Pancreas (tissue), 10 donors: ENCODE results near the gene CCNT1. TPM values are rescaled to one million over a fixed set of nuclear protein-coding genes. Genes with fewer than 3 reads are reported as not detected.
"Not testable (repeated sequence)": the region's sequence is repeated elsewhere in the genome, so short reads cannot be mapped to it uniquely, and the experiment has no call there.

Experiments used
- ATAC-seq, 4 donors: fragments of 200-7000 bp; cut with Tn5 transposase; one replicate each; pipeline versions ENCODE4 v1.8.0 to v1.9.1; 2020; ENCODE audit warnings: mild to moderate bottlenecking in 4 of 4, moderate library complexity in 4 of 4
- DNase-seq, 6 donors: peaks; one replicate each; pipeline ENCODE4 v3.0.0-alpha.2; 2020
- FAIRE-seq: peaks from 2 replicates; lab custom pipeline; 2012; peaks lifted over from hg19 to GRCh38; lab: Jason Lieb, UNC
- H3K27ac ChIP-seq, 4 donors: fragments of 200-600 bp; sonication (generic); 1 replicate in 3 of 4; 2 replicates in 1 of 4; pipeline versions ENCODE4 v1.5.0 to v1.8.0; 2020
- H3K27me3 ChIP-seq, 4 donors: fragments of 200-600 bp; one replicate each; pipeline ENCODE4 v1.8.0; 2021
- H3K36me3 ChIP-seq, 3 donors: fragments of 200-600 bp; sonication (generic) in 1 of 3; one replicate each; pipeline versions ENCODE4 v1.5.0 to v1.8.0; 2020 to 2021
- H3K4me1 ChIP-seq, 3 donors: fragments of 200-600 bp; one replicate each; pipeline ENCODE4 v1.8.0; 2021
- H3K4me3 ChIP-seq, 4 donors: fragments of 200-600 bp; sonication (generic) in 2 of 4; one replicate each; pipeline versions ENCODE4 v1.5.0 to v1.8.0; 2020 to 2021
- H3K9me3 ChIP-seq, 4 donors: fragments of 200-600 bp; one replicate each; pipeline ENCODE4 v1.8.0; 2021
- WGBS, 2 donors: extraction: QIAGEN DNeasy Blood & Tissue Kit; methylation state at CpG; one replicate each; pipeline ENCODE4 v1.1.7; 2013; 5-methylcytosine and 5-hydroxymethylcytosine counted together
- intact Hi-C, 3 donors: fragments of 100-400 bp; cut with DNase I; formaldehyde crosslinking; loops; one replicate each; pipeline versions ENCODE4 v1.11.1 to v1.14.2; 2022
- polyA plus RNA-seq, 2 donors: library from polyadenylated mRNA; stranded (reverse); fragments of 200-250 nt; gene quantifications; one replicate each; pipeline ENCODE4 v1.2.3, GENCODE V29; 2013
- total RNA-seq, 6 donors: library from RNA; stranded (reverse); fragmentation: NEBNext Ultra II Directional in 4 of 6; extraction: Animal tissue kit (Norgen Biotek cat#: 25700) in 4 of 6; gene quantifications; one replicate each; pipeline versions ENCODE4 v1.2.1 to v1.2.4, GENCODE V29; 2021 to 2023
- TF ChIP-seq, protein P1 (sequence below), 4 donors: fragments of 200-600 bp; sonication (generic) in 3 of 4; IDR thresholded peaks; one replicate each; pipeline versions ENCODE4 v1.5.0 to v1.8.0; 2021; ENCODE audit warnings: antibody characterized with exemption in 4 of 4
- donor health status: healthy with polysubstance abuse.
- donor health status: DM: no; HTN: no; CAD: no; lungs with moderate emphysema.
- donor health status: DM: no; HTN: no; CAD: no.
- donor health status: control.
- donor health status: control.
- donor health status: Bipolar disorder and iron deficiency.
- donor health status: DM: yes; HTN: yes; CAD: no.
- donor health status: DM: no; HTN: no; CAD: no.
- donor health status: DM: no; HTN: no; CAD: no.
- donor health status: DM: yes; HTN: yes; CAD: no.

The CCNT1 gene
- total and polyA plus RNA-seq, 8 donors: 3.7 to 21.2 (median 16.0) TPM

DNA sequence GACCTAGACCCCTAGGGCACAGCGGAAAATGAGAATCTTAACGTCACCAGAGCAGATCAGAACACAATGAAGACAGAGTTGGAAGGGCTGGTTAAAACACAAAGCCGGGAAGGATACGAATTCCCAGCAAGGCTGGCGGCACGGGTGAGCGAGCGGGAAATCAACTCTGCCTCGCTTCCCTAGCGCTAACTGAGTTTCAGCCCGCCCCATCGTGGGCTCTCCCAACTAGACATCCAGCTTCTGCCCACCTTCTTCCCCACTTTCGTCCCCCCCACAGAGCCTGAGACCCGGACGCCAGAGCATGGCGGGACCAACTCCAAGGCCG, 377 bp downstream of the CCNT1 start:
- no peaks in the 10 kb centered on the region for H3K36me3 ChIP-seq
- H3K27me3 ChIP-seq: no peaks in the 10 kb centered on the region
- TF ChIP-seq, protein P1, sequence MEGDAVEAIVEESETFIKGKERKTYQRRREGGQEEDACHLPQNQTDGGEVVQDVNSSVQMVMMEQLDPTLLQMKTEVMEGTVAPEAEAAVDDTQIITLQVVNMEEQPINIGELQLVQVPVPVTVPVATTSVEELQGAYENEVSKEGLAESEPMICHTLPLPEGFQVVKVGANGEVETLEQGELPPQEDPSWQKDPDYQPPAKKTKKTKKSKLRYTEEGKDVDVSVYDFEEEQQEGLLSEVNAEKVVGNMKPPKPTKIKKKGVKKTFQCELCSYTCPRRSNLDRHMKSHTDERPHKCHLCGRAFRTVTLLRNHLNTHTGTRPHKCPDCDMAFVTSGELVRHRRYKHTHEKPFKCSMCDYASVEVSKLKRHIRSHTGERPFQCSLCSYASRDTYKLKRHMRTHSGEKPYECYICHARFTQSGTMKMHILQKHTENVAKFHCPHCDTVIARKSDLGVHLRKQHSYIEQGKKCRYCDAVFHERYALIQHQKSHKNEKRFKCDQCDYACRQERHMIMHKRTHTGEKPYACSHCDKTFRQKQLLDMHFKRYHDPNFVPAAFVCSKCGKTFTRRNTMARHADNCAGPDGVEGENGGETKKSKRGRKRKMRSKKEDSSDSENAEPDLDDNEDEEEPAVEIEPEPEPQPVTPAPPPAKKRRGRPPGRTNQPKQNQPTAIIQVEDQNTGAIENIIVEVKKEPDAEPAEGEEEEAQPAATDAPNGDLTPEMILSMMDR (IDR thresholded peaks at IDR 0.05): no peak
- FAIRE-seq (no peak), DNase-seq (no peak), ATAC-seq (peak in 1 of 4 donors; percentile 17)
- peaks cover 16 to 25% (median 20%) of the 10 kb centered on the region in 3 donors for H3K4me1 ChIP-seq
- H3K4me3 ChIP-seq: peak overlapping the region; percentile 35 to 89 (median 62)
- no peaks in the 10 kb centered on the region for H3K9me3 ChIP-seq
- H3K27ac ChIP-seq: peak overlapping the region; percentile 74 to 95 (median 80)
- WGBS, 2 donors: 0% methylated on average over 17 of the region's 17 CpGs
- intact Hi-C loops: no loop called here

- DNase-seq: no peak
- Histone ChIP-seq H3K27me3 (no peaks in the 10 kb centered on the region), H3K9me3 (no peaks in the 10 kb centered on the region), H3K36me3 (peaks cover 0 to 4% (median 2%) of the 10 kb centered on the region in 3 donors), H3K4me1 (peaks cover 20 to 25% (median 20%) of the 10 kb centered on the region in 3 donors), H3K4me3 (no peak overlapping the region), H3K27ac (no peak overlapping the region)
- 97% methylated on average over 10 of the region's 10 CpGs for WGBS, 2 donors
- FAIRE-seq: no peak
- no peak for ATAC-seq
- intact Hi-C loops: no loop called here
- TF ChIP-seq, protein P1 (IDR thresholded peaks at IDR 0.05): no peak
Measured at GRCh38 chr12:48712209-48712608, 4.3 kb downstream of the CCNT1 start.

DNA sequence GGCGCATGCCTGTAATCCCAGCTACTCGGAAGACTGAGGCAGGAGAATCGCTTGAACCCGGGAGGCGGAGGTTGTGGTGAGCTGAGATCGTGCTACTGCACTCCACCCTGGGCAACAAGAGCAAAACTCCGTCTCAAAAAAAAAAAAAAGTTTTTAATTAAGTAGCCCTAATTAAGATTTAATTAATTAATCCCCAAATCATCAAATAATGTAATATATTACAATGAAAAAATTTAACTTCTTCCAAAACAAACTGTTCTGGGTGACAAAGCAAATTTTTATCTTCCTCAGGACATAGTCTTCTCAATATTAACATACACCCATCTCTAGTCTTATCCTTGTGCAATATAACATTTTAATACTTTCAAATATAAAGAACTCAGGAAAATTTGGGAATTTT, 17.7 kb downstream of the CCNT1 start:
- H3K4me1 ChIP-seq, DNase-seq, ATAC-seq, H3K4me3 ChIP-seq, intact Hi-C loops, H3K27me3 ChIP-seq, FAIRE-seq, H3K27ac ChIP-seq, H3K9me3 ChIP-seq: not testable (repeated sequence)
- WGBS, 2 donors: 94 to 98% methylated on average over 7 of the region's 7 CpGs
- H3K36me3 ChIP-seq: peaks cover 0 to 44% (median 14%) of the 10 kb centered on the region in 3 donors

DNA sequence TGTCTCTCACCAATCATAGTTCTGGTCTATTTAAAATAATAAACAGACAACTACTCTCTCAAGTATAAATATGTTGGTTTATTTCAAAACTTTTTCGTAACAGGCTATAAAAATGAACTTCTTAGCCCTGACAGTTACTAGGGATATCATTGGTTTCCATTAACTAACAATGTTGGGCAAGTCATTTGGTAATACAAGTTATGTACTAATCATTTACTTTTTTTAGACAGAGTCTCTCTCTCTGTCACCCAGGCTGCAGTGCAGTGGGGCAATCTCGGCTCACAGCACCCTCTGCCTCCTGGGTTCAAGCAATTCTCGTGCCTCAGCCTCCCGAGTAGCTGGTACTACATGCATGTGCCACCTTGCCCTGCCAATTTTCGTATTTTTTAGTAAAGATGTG, 19.9 kb downstream of the CCNT1 start:
- ATAC-seq (no peak), DNase-seq (no peak), FAIRE-seq (no peak)
- no peaks in the 10 kb centered on the region for H3K4me1 ChIP-seq
- peaks cover 0 to 48% (median 25%) of the 10 kb centered on the region in 3 donors for H3K36me3 ChIP-seq
- no peaks in the 10 kb centered on the region for H3K27me3 ChIP-seq
- WGBS, 2 donors: 93 to 94% methylated on average over 5 of the region's 5 CpGs
- no peak overlapping the region for H3K4me3 ChIP-seq
- H3K27ac ChIP-seq: no peak overlapping the region
- H3K9me3 ChIP-seq: no peaks in the 10 kb centered on the region
- intact Hi-C loops: no loop called here
- TF ChIP-seq, protein P1 (IDR thresholded peaks at IDR 0.05): no peak

- Histone ChIP-seq H3K27me3 (no peaks in the 10 kb centered on the region), H3K4me1 (no peaks in the 10 kb centered on the region), H3K36me3 (peaks cover 0 to 48% (median 25%) of the 10 kb centered on the region in 3 donors), H3K9me3 (no peaks in the 10 kb centered on the region), H3K27ac (no peak overlapping the region), H3K4me3 (no peak overlapping the region)
- WGBS, 2 donors: 43 to 50% methylated on average over 2 of the region's 2 CpGs
- TF ChIP-seq, protein P1 (IDR thresholded peaks at IDR 0.05): no peak
- FAIRE-seq (no peak), DNase-seq (no peak), ATAC-seq (peak in 1 of 4 donors; percentile 14)
- intact Hi-C loops: no loop called here
Measured at GRCh38 chr12:48695859-48696258, 20.6 kb downstream of the CCNT1 start.
